Suprapubic skin (tissue), 2 donors: ENCODE measurements around the gene GAS2L3.

Experiments used
- EP300 ChIP-seq: sonication (generic); formaldehyde crosslinking; IDR thresholded peaks from one replicate; pipeline ENCODE4 v1.6.1; 2017; ENCODE audit warnings: antibody characterized with exemption
- POLR2A ChIP-seq, 2 donors: fragments of 450-650 bp; IDR thresholded peaks; one replicate each; pipeline ENCODE4 v1.6.1; 2017; ENCODE audit warnings: antibody characterized with exemption in 2 of 2, mild to moderate bottlenecking in 2 of 2, moderate library complexity in 2 of 2

DNA sequence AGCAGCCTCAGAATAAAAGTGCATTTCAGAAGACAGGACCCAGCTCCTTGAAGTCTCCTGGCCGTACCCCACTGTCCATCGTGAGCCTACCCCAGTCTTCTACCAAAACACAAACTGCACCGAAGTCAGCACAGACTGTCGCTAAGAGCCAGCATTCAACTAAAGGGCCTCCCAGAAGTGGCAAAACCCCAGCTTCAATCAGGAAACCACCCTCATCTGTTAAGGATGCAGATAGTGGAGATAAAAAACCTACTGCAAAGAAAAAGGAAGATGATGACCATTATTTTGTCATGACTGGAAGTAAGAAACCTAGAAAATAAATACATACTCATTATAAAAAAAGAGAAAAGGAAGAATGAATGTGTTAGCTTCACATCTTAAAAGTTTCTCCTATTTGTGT lies 51.1 kb downstream of the GAS2L3 start:
- no peak for TF ChIP-seq POLR2A (IDR thresholded peaks at IDR 0.05)
- TF ChIP-seq EP300, result no peak
